CD4-positive, alpha-beta T cell treated with Interleukin-10 for 1 hour (primary cell): Measurements from ENCODE around the gene SLC25A41.

Experiments
- DNase-seq: peaks from one replicate; pipeline ENCODE4 v3.0.0-alpha.2; 2020

SLC25A41 gene

DNA sequence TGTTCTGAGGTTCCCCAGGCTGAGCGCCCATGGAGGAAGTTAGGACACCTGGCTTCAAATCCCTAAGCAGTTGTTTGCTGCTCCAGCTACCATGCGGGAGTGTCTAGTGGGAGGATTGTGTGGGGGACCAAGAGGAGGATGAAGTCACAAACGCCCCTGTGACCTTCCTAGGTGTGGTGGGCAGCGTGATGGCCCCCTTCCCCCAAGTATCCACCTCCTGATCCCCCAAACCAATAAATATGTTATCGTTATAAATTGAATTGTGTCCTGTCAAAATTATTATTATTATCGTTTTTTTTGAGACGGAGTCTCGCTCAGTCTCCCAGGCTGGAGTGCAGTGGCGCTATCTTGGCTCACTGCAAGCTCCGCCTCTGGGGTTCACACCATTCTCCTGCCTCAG, at the start of gene SLC25A41:
Gene SLC25A41 (minus strand): TSS at position 101 of the 400 bp plus-strand sequence. CDS start 70 bp downstream, at position 31.
- DNase-seq, result no peak

- DNase-seq, result no peak
Observed at GRCh38 chr19:6483235-6483634, 49.7 kb upstream of the SLC25A41 start.

GRCh38 chr19:6482343-6482686, 48.8 kb upstream of the SLC25A41 start:
- no peak for DNase-seq

DNA sequence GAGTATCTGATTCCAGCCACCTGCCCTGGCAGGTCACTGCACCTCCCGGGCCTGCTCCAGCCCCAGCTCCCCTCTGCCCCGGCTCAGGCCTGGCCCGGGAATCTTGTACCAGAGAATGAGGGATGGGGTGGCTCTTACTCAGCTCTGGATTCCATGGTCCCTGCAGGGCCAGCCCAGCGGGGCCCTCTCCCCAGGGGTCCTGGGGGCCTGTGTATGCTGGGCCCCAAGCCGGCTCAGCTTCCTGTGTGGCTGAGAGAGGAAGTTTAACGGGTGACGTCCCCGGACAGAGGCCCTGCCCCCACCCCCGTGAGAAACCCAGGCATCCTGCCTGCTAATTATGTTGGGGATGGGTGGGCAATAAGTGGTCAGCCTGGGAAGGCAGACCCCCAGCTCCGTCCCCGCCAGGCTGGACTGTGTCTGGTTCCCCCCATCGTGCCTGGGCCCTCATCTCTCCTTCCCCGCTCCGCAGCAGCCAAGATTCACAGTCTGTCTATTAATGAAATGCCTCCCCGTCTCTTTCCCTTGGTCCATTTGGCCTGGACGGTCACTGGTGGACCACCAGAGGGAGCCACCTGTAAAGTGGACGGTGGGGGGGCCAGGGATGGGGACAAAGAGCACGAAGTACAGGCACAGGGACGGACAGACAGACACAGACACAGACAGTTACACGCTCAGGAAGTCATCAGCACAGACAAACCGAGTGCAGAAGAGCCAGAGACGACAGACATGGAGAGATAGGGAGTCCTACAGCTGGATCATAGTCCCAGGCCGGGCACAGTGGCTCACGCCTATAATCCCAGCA, 48.2 kb upstream of the SLC25A41 start, which contains the start of gene DENND1C:
Gene DENND1C (minus strand): TSS at position 247 of the 802 bp plus-strand sequence. CDS start 92 bp downstream, at position 155.
- peak; percentile 78 for DNase-seq

- peak; percentile 30 for DNase-seq
Observed at GRCh38 chr19:6480848-6481415, 47.4 kb upstream of the SLC25A41 start.

GRCh38 chr19:6479836-6480398, 46.4 kb upstream of the SLC25A41 start:
- DNase-seq, result no peak

DNA sequence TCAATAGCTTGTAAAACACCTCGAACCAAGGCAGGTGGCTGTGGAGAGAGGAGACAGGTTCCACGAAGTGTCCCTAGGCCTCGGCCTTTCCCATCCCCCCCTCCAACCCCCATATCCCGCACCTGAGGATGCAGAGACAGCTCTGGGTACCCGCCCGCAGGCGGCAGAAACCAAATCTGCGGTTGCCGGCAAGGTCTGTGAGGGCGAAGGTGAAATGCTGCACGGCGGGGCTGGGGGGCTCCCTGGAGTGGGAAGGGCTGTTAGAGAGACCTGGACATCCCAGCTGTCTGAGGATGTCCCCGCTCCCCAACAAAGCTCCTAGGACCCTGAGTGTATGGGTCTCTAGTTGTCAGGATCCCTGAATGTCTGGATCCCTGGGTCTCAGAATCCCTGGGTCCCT, 45.3 kb upstream of the SLC25A41 start:
- no peak for DNase-seq

DNA sequence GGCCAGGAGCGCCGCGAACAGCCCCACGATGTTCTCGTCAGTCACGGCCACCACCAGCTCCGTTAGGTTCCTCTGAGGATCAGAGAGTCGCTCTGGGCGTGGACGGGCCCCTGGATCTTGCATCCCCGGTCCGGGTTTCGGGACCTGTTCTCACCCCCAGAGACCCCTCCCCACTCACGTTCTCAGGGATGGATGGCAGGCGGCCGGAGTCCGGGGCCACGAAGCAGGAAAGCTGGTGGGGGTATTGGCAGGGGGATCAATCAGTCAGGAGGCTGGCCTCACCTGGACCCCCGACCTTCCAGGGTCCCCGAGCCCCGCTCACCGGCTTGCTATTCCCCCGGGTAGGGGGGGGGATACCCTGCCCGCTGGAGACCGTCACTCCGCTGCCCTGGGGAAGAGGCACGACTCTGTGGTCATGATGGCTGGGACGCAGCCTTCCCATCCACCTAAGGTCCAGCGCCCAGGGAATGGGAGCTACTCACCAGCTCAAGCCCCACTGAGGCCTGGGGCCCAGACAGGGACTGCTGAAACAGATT, 43.4 kb upstream of the SLC25A41 start:
- no peak for DNase-seq

DNA sequence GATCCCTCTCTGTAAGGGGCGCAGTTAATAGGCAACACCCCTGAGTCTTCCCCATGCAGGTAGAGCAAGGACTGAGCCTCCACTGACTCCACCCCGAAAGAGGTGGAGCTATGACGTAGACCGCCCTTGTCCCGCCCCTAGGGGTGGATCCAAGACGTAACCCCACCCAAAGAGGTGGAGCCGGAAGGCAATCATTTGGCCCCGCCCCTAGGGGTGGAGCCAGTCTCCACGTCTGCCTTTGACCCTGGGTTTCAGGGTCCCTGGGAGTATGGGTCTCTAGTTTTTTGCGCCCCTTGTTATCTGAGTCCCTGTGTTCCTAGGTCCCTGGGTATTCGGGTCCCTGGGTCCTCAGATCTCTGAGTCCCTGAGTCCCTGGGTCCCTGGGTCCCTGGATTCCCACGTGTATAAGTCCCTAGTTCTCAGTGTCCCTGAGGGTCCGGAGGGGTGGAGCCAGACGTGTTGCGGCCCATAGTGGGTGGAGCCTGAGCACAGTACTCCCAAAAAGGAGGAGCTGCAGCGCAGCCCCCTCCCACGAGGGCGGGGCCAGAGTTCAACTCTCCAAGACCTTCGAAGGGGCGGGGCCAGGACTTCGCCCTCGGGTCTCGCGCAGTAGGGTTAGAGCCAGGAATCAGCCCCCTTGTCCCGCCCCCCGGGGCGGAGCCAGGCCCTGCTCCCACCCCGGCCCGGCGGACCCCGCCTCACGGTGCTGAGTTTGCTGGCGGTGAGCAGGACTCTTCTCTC, 42.8 kb upstream of the SLC25A41 start:
- DNase-seq, result peak; percentile 73

DNA sequence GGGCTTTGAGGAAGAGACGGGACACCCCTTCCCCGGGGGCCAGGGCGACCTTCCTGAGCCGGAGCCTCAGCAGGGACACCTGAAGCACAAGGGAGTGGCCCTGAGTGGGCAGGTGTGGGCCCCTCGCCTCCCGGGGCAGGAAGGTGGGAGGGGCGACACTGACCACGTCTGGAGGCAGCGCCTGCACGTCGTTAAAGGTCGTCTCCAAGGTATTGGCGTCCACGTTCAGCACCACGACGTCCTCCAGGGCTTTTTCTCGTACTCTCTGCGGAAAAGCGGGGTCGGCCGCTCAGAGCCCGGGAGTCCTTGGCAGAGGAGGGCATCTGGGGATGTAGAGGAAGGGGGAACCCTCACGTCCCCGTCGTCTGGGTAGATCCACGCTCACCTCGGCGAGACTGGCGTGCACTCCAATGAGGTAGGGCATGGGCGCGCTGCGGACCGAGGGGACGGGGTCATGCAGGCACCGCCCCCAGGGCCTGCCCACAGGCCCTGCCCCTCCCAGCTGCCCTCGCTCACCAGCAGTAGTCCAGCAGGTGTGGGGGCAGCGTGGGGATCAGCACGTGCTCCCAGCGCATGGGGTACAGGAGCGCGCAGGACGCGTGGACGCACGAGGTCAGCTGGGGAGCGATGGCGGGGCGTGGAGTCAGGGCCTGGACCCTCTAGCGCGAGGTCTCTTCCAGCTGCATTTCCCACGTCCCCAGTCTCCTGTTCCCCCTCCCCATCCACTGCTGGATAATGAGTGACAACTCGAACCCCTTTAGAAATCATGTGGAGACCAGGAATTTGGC, 42.0 kb upstream of the SLC25A41 start:
- no peak for DNase-seq

GRCh38 chr19:6473647-6474046, 40.1 kb upstream of the SLC25A41 start:
- DNase-seq, result no peak

GRCh38 chr19:6472713-6473112, 39.1 kb upstream of the SLC25A41 start:
- DNase-seq, result no peak

DNA sequence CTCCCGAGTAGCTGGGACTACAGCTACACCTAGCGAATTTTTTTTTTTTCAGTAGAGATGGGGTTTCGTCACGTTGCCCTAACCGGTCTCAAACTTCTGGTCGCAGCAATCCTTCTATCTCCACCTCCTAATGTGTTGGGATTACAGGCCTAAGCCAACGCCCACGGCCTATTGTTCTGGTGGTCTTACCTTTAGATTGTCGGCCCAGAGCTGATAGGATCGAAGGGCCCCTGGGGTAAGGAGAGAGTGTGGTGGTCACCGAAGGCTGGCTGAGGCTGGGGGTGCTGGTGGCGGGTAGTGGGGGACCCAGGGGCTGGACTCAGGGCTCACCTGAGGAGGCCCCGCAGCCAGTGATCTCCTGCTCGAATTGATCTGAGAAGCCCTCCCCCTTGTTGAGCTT, 37.5 kb upstream of the SLC25A41 start:
- no peak for DNase-seq

- no peak for DNase-seq
Observed at GRCh38 chr19:6470173-6470572, 36.6 kb upstream of the SLC25A41 start.

DNA sequence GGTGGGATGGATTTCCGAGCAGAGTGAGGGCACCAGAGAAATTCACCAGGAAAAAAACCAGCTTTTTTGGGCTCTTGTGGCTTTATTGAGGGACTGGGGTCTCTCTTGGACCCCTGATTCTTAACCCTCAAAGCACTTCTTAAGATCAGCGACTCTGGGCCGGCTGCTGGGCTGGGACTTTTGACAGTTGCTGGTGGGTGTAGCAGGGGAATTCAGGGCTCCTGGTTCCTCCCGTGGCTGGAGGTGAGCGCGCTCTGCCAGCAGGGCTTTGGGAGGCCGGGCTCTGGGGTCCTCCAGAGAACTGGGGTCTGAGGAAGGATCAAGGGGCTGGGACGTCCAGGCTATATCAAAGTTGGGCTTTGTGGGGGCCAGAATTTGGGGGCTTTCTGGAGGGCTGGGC, 33.8 kb upstream of the SLC25A41 start:
- DNase-seq, result no peak

- no peak for DNase-seq
Observed at GRCh38 chr19:6466526-6467248, 33.1 kb upstream of the SLC25A41 start.

- no peak for DNase-seq
Observed at GRCh38 chr19:6465663-6466062, 32.1 kb upstream of the SLC25A41 start.

GRCh38 chr19:6465006-6465405, 31.4 kb upstream of the SLC25A41 start:
- no peak for DNase-seq

DNA sequence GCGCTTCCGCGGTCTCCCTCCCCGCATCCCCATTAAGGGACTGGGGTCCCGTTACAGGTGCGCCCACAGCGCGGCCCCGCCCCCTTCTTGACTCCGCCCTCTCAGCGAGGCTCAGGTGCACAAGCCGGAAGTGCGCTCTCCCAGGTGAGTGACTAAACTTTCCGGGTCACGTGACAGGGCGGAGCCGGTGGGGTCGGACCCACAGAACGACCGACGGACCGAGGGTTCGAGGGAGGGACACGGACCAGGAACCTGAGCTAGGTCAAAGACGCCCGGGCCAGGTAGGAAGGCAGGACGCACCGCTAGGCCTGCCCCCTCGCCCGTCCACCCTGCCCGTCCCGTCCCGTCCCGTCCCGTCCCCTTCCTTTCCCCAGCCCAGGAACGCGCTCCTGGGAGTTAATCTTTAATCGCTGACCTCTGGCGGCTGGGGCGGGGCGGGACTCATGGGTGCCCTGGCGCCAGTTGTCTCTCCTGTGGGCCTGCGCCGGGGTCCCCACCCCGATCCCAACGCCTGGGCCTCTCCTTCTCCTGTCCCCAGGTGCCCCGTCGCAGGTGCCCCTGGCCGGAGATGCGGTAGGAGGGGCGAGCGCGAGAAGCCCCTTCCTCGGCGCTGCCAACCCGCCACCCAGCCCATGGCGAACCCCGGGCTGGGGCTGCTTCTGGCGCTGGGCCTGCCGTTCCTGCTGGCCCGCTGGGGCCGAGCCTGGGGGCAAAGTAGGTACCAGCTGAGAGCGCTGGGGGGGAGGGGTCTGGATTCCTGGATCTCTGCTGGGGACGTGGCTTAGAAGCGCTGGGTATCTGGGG, 30.7 kb upstream of the SLC25A41 start, which contains the start of gene CRB3:
Gene CRB3 (plus strand): TSS at position 202 of the 804 bp plus-strand sequence. CDS start 431 bp downstream, at position 633.
- peak; percentile 69 for DNase-seq

DNA sequence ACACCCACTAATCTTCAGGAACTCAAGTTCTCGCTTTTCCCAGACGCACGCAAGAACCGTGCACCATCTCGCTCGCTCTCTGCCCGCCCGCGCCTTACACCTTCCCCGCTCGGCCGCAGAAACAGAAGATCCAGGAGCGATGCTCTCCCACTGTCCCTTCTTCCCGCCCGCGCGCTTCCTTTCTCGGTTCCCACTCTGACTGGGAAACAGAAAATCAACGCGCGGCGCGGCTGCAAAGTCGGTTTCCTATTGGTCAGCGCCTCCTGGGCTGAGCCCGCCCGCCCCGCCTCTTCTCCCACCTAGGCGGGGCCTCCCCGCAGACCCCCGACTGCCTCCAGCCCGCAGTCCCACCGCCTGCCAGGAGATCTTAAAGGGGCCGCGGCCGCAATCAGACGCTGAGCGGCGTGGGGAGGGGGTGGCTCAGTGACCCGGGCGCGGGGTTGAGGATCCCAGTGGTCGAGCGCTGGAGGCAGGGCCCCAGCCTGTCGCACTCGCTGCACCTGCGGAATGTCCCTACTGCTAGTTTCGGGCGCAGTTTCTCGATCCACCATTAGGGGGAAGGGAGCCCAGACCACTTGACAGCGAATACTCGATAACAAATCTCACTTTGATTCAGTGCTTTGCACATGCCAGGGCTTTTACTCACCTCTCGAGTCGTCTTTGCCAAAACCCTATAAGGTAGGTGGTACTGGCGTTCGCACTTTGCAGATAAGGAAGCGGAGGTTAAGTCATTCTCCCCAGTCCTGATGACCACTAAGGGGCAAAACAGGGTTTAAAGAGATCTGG, 26.7 kb upstream of the SLC25A41 start:
- peak; percentile 98 for DNase-seq
